Neural cell (in vitro differentiated cells): Measurements from ENCODE around the gene PDLIM5.

Experiments used
- EP300 ChIP-seq: fragments of 450-650 bp; conservative IDR thresholded peaks from 2 replicates; pipeline ENCODE4 v1.6.1; 2014; ENCODE audit warnings: antibody characterized with exemption, mild to moderate bottlenecking, moderate library complexity; ENCODE audit not compliant: poor library complexity, severe bottlenecking
- RAD21 ChIP-seq: fragments of 450-650 bp; conservative IDR thresholded peaks from 2 replicates; pipeline ENCODE4 v1.6.1; 2014; ENCODE audit warnings: antibody characterized with exemption, mild to moderate bottlenecking, moderate library complexity
- SMC3 ChIP-seq: fragments of 450-650 bp; conservative IDR thresholded peaks from 2 replicates; pipeline ENCODE4 v1.6.1; 2014; ENCODE audit warnings: antibody characterized with exemption, mild to moderate bottlenecking, moderate library complexity; ENCODE audit not compliant: poor library complexity
- TAF1 ChIP-seq: IDR thresholded peaks from 2 replicates; pipeline ENCODE4 v1.6.1; 2012; ENCODE audit warnings: low read depth
- TF ChIP-seq, protein P1 (sequence below): IDR thresholded peaks from 2 replicates; pipeline ENCODE4 v1.6.1; 2012; ENCODE audit warnings: borderline replicate concordance
- TF ChIP-seq, protein P2 (sequence below): fragments of 450-650 bp; IDR thresholded peaks from 2 replicates; pipeline ENCODE4 v1.5.1; 2014; ENCODE audit warnings: antibody characterized with exemption, mild to moderate bottlenecking, moderate library complexity; ENCODE audit not compliant: poor library complexity, severe bottlenecking

DNA sequence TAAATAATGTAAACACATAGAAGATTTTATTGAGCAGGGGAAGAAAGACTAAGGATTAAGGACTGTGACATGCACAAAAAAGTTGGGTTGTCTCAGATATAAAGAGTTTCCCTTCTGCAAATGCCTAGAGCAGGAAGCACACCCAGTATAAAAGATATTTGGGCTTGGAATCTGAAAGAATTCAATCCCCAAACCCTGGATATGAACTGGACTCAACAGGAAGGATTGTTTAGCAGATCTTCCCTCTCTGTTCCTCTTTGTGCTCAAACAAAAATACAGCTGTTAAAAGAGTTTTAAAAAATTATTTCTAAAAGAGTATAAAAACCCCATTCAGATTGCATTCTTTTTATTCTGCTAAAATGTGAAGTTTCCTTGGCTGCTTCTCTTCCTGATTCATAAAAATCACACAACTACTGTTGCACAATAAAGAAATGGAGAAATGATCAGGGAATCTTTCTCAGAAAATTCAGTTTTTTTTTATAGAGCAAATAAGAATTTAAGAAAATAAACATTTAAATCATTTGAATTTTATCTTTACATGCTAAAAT is 71.4 kb downstream of the PDLIM5 start:
- TF ChIP-seq SMC3 (no peak), TAF1 (no peak), RAD21 (no peak), EP300 (no peak)
- TF ChIP-seq, protein P1, sequence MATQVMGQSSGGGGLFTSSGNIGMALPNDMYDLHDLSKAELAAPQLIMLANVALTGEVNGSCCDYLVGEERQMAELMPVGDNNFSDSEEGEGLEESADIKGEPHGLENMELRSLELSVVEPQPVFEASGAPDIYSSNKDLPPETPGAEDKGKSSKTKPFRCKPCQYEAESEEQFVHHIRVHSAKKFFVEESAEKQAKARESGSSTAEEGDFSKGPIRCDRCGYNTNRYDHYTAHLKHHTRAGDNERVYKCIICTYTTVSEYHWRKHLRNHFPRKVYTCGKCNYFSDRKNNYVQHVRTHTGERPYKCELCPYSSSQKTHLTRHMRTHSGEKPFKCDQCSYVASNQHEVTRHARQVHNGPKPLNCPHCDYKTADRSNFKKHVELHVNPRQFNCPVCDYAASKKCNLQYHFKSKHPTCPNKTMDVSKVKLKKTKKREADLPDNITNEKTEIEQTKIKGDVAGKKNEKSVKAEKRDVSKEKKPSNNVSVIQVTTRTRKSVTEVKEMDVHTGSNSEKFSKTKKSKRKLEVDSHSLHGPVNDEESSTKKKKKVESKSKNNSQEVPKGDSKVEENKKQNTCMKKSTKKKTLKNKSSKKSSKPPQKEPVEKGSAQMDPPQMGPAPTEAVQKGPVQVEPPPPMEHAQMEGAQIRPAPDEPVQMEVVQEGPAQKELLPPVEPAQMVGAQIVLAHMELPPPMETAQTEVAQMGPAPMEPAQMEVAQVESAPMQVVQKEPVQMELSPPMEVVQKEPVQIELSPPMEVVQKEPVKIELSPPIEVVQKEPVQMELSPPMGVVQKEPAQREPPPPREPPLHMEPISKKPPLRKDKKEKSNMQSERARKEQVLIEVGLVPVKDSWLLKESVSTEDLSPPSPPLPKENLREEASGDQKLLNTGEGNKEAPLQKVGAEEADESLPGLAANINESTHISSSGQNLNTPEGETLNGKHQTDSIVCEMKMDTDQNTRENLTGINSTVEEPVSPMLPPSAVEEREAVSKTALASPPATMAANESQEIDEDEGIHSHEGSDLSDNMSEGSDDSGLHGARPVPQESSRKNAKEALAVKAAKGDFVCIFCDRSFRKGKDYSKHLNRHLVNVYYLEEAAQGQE, result no peak
- TF ChIP-seq, protein P2, sequence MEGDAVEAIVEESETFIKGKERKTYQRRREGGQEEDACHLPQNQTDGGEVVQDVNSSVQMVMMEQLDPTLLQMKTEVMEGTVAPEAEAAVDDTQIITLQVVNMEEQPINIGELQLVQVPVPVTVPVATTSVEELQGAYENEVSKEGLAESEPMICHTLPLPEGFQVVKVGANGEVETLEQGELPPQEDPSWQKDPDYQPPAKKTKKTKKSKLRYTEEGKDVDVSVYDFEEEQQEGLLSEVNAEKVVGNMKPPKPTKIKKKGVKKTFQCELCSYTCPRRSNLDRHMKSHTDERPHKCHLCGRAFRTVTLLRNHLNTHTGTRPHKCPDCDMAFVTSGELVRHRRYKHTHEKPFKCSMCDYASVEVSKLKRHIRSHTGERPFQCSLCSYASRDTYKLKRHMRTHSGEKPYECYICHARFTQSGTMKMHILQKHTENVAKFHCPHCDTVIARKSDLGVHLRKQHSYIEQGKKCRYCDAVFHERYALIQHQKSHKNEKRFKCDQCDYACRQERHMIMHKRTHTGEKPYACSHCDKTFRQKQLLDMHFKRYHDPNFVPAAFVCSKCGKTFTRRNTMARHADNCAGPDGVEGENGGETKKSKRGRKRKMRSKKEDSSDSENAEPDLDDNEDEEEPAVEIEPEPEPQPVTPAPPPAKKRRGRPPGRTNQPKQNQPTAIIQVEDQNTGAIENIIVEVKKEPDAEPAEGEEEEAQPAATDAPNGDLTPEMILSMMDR, result no peak
